ENCODE results near the gene BCOR. TPM values are rescaled to one million over a fixed set of nuclear protein-coding genes. Genes with fewer than 3 reads are reported as not detected.

BCOR gene
- total and polyA plus RNA-seq, 9 of the 15 experiments (the other 6 are each of a cell fraction or from before 2014, with no cell fraction given) = 27.5 to 113 (median 37.6) TPM

GRCh38 chrX:40013266-40014195 is 84.2 kb downstream of the BCOR start (continued):
- TF ChIP-seq ZNF695 (CRISPR knock-in tag; IDR thresholded peaks at IDR 0.05) = no peak
- no peak for TF ChIP-seq ZNF655 (CRISPR knock-in tag; IDR thresholded peaks at IDR 0.05)
- TF ChIP-seq, protein P1, sequence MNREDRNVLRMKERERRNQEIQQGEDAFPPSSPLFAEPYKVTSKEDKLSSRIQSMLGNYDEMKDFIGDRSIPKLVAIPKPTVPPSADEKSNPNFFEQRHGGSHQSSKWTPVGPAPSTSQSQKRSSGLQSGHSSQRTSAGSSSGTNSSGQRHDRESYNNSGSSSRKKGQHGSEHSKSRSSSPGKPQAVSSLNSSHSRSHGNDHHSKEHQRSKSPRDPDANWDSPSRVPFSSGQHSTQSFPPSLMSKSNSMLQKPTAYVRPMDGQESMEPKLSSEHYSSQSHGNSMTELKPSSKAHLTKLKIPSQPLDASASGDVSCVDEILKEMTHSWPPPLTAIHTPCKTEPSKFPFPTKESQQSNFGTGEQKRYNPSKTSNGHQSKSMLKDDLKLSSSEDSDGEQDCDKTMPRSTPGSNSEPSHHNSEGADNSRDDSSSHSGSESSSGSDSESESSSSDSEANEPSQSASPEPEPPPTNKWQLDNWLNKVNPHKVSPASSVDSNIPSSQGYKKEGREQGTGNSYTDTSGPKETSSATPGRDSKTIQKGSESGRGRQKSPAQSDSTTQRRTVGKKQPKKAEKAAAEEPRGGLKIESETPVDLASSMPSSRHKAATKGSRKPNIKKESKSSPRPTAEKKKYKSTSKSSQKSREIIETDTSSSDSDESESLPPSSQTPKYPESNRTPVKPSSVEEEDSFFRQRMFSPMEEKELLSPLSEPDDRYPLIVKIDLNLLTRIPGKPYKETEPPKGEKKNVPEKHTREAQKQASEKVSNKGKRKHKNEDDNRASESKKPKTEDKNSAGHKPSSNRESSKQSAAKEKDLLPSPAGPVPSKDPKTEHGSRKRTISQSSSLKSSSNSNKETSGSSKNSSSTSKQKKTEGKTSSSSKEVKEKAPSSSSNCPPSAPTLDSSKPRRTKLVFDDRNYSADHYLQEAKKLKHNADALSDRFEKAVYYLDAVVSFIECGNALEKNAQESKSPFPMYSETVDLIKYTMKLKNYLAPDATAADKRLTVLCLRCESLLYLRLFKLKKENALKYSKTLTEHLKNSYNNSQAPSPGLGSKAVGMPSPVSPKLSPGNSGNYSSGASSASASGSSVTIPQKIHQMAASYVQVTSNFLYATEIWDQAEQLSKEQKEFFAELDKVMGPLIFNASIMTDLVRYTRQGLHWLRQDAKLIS (CRISPR knock-in tag; IDR thresholded peaks at IDR 0.05) = peak; percentile 50; the same call in 1 of the 2 replicates
- TF ChIP-seq ZNF766 (CRISPR knock-in tag; conservative IDR thresholded peaks at IDR 0.05) = no peak
- no peak for TF ChIP-seq NFATC3 (IDR thresholded peaks at IDR 0.05)
- TF ChIP-seq NR1H2 (CRISPR knock-in tag; IDR thresholded peaks at IDR 0.05) = no peak
- TF ChIP-seq HDAC2 (IDR thresholded peaks at IDR 0.05) = no peak
- no peak for TF ChIP-seq CBX5 (IDR thresholded peaks at IDR 0.05; ENCODE audit: borderline replicate concordance, low read depth)
- peak; percentile 49 for TF ChIP-seq TBP (optimal IDR thresholded peaks at IDR 0.05; ENCODE audit: low read depth, low read length)
- TF ChIP-seq TAF15 (IDR thresholded peaks at IDR 0.05; ENCODE audit: low read depth, low read length) = no peak
- no peak for TF ChIP-seq SMARCA5 (IDR thresholded peaks at IDR 0.05)
- no peak for TF ChIP-seq SIRT6 (IDR thresholded peaks at IDR 0.05; ENCODE audit: low read depth, low read length)
- no peak for TF ChIP-seq ZNF224 (CRISPR knock-in tag; IDR thresholded peaks at IDR 0.05)
- TF ChIP-seq CXXC5 (CRISPR knock-in tag; IDR thresholded peaks at IDR 0.05) = peak; percentile 18; the same call in 1 of the 2 replicates
- TF ChIP-seq BRCA1 (IDR thresholded peaks at IDR 0.05) = no peak
- TF ChIP-seq BRCA1 (CRISPR knock-in tag; IDR thresholded peaks at IDR 0.05) = no peak
- TF ChIP-seq EWSR1 (IDR thresholded peaks at IDR 0.05; ENCODE audit: borderline replicate concordance, low read depth, partially characterized antibody) = no peak
- TF ChIP-seq ARID3B (CRISPR knock-in tag; IDR thresholded peaks at IDR 0.05; ENCODE audit: borderline replicate concordance) = no peak
- no peak for TF ChIP-seq NEUROD1 (IDR thresholded peaks at IDR 0.05; ENCODE audit: borderline replicate concordance, low read depth, low read length, partially characterized antibody)
- TF ChIP-seq, protein P2, sequence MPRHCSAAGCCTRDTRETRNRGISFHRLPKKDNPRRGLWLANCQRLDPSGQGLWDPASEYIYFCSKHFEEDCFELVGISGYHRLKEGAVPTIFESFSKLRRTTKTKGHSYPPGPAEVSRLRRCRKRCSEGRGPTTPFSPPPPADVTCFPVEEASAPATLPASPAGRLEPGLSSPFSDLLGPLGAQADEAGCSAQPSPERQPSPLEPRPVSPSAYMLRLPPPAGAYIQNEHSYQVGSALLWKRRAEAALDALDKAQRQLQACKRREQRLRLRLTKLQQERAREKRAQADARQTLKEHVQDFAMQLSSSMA (CRISPR knock-in tag; IDR thresholded peaks at IDR 0.05) = no peak
- no peak for TF ChIP-seq CBX8 (IDR thresholded peaks at IDR 0.05; ENCODE audit: borderline replicate concordance, extremely low read depth, low read depth, low read length, poor library complexity, severe bottlenecking)
- TF ChIP-seq BCL6 (CRISPR knock-in tag; IDR thresholded peaks at IDR 0.05) = no peak
